Measurements from ENCODE around the gene CYBA.

Gene CYBA

GRCh38 chr16:88647178-88648070, 3.4 kb downstream of the CYBA start:
- no peak for DNase-seq (ENCODE audit: low spot score)

DNA sequence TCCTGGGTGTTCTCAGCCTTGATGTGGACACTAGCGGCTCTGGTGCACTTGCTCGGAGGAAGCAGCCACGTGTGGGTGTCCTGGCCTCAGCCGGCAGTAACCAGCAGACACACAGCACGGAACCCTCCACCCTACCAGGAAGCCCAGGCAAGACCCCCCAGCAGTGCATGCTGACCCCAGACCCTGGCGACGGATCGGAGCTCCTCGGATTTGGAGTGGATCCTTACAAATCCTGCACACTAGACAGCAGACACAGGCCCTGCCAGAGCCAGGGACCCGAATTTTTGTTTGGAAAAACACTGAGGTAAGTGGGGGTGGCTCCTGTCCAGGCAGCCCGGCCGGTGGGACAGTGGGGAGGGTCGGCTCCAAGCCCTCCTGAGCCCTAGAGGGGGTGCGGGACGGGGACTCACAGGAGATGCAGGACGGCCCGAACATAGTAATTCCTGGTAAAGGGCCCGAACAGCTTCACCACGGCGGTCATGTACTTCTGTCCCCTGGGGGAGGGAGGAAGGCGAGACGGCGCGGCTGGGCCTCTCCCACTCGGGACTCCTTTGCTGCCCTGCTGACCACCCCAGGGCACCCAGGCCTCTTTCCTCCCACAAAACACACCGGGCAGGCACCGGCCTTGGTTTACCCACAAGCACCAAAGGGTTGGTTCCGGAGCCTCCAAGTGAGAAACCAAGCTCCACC, 4.4 kb downstream of the CYBA start:
- DNase-seq (ENCODE audit: low spot score), result no peak

GRCh38 chr16:88645941-88646340, 4.9 kb downstream of the CYBA start:
- no peak for DNase-seq (ENCODE audit: low spot score)

GRCh38 chr16:88645455-88645854, 5.4 kb downstream of the CYBA start:
- DNase-seq (ENCODE audit: low spot score), result no peak

GRCh38 chr16:88643644-88643932, 7.3 kb downstream of the CYBA start:
- DNase-seq (ENCODE audit: low spot score), result no peak

GRCh38 chr16:88642881-88643643, 7.8 kb downstream of the CYBA start:
- no peak for DNase-seq (ENCODE audit: low spot score)

GRCh38 chr16:88640498-88641247, 10.2 kb downstream of the CYBA start:
- DNase-seq (ENCODE audit: low spot score), result peak; percentile 50

DNA sequence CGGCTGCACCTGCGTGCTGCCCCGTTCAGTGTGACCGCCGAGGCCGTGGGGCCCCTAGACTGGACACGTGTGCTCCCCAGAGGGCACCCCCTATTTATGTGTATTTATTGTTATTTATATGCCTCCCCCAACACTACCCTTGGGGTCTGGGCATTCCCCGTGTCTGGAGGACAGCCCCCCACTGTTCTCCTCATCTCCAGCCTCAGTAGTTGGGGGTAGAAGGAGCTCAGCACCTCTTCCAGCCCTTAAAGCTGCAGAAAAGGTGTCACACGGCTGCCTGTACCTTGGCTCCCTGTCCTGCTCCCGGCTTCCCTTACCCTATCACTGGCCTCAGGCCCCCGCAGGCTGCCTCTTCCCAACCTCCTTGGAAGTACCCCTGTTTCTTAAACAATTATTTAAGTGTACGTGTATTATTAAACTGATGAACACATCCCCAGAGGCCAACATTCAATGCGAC, 10.8 kb downstream of the CYBA start:
- DNase-seq (ENCODE audit: low spot score), result no peak

DNA sequence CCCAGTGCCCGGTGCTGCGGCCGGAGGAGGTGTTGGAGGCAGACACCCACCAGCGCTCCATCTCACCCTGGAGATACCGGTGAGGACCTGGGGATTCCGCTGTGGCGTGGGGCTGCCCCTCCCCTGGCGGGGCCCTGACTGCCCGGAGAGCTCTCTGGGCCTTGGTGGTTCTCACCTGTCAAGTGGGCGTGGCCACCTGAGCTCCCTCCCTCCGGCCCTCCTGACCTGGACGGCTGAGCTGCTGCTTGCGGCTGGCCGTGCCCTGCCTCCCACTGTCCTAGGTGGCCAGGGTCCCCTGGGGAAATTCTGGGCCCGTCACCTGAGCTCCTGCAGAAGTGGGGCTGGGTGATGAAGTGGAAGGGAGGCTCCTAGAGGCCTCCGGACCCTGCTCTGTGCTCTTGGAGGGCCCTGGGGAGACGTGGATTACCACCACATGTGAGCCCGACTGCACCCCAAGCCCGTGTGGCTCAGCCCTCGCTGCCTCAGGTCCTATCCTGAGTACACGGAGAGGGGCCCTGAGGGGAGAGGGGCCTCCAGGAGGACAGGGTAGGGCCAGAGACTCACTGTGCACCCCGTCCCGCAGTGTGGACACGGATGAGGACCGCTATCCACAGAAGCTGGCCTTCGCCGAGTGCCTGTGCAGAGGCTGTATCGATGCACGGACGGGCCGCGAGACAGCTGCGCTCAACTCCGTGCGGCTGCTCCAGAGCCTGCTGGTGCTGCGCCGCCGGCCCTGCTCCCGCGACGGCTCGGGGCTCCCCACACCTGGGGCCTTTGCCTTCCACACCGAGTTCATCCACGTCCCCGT, 11.4 kb downstream of the CYBA start:
- DNase-seq (ENCODE audit: low spot score), result peak; percentile 59

GRCh38 chr16:88638323-88639230, 12.3 kb downstream of the CYBA start, which contains the start of gene IL17C:
Gene IL17C (plus strand): TSS chr16:88638572. CDS start chr16:88638642, 70 bp downstream.
- DNase-seq (ENCODE audit: low spot score), result peak; percentile 58

GRCh38 chr16:88636488-88637265, 14.2 kb downstream of the CYBA start:
- peak; percentile 36 for DNase-seq (ENCODE audit: low spot score)

DNA sequence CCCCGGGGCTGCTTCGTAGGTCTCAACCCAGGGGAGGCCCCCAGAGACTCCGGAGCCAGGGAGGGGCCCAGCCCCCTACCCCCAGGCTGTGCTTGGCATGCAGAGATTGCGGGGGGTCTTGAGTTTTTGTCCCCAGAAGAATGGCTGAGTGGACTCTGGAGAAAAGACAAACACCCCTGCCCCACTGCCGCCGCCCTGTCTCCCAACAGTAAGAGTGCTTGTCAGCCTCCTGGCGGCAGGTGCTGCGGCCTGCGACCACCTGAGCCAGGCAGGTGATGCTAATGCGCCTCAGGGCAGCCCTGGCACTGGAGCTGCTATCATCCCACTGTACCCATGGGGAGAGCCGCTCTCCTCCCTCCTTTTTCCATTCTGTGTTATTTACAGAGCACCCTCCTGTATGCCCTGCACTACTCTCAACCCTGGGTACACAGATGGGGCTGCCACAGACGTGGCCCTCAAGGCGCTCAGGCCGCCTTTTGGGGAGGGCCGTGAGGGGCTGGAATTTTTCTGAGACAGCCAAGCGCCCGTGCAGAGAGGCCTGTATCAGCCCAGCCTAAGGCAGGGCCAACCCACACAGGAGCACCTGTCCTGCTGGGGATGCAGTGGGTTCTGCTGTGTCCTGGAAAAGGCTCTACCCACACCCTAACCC, 15.1 kb downstream of the CYBA start:
- no peak for DNase-seq (ENCODE audit: low spot score)

DNA sequence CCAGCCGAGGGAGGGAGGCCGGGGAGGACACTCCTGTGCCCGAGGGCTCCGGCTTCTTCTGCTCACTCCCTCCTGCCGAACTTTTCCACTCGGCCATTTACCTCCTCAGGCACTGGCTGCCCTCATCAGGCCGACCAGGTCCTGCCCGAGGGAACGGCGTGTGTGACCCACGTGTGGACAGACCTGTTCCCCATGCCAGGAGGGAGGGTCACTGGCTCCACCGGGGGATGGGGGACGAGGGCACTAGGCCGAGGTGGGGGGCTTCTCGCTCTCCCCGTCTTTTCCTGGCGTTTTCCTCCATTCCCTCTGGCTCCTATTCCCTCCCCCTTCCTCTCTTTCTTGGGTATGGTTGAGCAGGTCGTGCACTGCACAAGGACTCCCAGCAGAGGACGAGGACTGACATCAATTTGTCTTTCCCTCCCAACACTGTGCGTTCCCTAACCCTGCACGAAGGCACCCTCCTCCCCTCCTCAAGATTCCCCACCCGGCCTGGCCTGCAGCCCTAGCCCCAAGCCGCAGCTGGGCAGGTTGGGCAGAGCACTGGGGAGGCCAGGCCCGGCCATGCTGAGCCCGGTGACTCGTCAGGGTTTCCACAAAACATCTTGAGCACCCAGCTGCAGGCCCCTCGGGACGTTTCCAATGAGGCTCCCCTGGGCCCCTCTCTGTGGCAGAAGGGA, 15.7 kb downstream of the CYBA start:
- DNase-seq (ENCODE audit: low spot score), result peak; percentile 62

DNA sequence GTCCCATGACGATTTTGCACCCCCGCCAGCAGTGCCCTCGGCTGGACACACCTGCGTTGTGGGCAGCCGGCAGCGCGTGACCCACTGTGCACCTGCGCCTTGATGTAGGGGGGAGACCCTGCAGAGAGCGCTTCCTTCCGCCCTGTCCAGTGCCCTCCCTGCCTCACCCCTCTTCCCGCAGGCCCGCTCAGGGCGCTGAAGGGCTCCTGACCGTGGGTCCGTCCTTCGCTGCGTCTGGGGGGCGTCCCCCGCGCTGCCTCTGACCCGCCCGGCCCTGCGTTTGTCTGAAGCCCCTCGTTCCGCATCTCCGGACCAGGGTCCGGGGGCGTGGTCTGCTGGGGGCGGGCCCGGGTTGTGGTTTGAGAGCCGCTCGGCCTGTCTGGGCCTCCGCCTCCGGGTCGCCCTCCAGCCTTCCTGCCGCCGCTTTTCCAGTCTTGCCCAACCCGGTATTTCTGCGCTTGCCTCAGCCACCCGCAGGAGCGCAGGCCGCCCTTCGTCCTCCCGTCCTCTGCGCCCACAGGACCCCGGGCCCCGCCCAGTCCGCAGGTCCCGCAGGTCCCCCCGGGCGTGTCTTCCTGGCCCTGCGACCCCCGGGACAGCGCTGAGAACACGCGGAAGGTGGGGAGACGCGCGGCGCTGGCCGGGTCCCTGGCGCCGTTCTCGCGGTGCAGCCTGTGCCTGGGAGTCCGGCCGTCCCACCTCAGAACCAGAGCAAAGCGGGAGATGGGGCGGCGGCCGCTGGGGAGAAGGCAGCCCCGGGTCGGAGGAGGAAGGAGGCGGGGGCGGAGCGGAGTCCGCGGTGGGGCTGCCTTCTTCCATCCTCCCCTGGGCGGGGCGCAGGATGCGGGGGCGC, 16.5 kb downstream of the CYBA start:
- DNase-seq (ENCODE audit: low spot score), result peak; percentile 58

DNA sequence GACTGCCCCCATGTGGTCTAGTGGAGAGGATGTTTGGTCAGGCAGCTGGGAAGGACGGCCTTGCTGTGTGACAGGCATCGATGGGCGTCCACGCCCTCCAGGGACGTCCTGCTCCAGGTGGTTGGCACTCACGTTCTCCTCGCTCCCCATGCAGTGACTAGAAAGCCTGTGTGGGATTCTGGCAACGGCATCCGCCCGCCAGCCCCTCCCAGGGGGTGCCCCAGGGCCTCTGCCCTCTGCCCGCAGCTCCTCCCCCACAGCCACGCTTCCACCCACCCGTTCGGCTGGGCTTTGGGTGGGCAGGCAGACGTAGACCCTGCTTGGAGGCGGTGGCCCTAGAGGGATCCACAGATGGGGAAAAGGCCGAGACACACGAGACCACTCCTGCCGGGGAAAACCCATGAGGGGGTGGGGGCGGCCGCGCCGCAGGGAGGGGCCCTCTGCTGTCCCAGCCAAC, 17.1 kb downstream of the CYBA start:
- DNase-seq (ENCODE audit: low spot score), result peak; percentile 79

DNA sequence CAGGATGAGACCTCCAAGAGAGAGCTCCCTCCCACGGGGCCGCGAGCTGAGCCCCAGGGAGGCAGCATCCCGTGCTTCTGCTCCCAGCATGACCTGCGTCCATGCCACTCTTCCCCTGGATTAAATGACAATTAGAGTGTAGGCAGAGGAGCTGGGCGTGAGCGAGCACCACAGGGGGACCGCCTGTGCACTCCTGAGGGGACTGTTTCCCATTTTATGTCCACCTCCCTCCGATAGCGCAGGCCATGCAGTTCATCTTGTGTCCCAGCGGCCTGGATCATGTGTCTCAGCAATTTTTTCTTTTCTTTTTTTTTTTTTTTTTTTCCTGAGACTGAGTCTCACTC, 18.3 kb downstream of the CYBA start:
- DNase-seq (ENCODE audit: low spot score), result no peak

Measured in NAMALWA (cell line).